ENCODE measurements around the gene TNFSF12.
"Not testable (repeated sequence)": the region's sequence is repeated elsewhere in the genome, so short reads cannot be mapped to it uniquely, and the experiment has no call there.

TNFSF12 gene

DNA sequence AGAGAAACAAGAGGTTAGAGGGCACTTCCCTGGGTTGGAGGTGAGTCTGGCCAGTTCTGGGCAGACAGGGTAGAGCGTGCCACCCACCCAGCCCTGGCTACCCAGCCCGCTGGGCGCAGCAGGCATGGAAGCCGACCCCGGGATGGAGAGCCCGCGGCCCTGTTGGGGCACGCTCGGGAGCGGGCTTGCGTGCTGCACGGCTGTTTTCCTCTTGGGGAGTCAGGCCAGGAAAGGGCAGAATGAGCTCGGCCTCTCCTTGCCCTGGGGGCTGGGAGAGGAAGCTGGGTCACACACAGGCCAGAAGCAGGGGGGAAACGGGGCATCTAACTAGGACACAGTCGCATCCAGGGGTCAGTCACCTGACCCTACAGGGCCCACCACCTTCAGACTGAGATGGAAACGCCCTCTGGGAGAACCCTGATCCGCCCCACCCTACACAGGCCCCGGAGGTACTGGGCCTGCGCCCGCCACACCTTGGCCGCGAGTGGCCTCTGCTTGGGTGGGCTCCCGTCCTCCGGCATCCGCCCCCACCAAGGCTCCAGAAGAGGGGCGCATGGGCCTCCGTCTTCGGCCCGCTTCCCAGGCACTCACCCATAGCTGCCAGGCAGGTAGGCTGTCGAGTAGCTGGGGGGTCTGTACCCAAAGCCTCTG is 39.8 kb downstream of the TNFSF12 start:
- no peak for DNase-seq

DNA sequence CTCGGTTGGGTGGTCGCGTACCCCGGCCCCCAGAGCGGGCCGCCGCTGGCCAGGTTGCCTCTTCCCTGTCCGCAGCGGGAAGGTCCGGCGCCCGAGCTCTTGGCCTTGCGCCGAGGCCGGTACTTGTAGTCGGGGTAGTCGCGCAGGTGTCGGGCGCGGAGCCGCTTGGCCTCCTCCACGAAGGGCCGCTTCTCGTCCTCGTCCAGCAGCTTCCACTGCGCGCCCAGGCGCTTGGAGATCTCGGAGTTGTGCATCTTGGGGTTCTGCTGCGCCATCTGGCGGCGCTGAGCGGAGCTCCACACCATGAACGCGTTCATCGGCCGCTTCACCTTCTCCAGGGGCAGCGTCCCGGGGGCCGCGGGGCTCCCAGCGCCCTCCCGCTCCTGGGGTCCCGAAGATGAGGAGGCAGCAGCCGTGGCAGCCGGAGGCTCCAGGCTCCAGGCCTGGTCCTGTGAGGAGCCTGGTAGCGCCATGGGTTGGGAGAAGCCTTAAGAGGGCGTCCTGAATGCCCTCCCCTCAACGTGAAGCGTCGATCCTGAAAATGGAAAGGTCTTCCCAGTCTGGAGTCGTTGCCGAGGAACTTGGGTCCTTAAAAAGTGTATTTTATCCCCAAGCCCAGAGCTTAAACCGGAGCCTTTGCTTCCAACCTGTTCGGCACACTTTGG is 40.5 kb downstream of the TNFSF12 start:
- DNase-seq = peak; percentile 82

DNA sequence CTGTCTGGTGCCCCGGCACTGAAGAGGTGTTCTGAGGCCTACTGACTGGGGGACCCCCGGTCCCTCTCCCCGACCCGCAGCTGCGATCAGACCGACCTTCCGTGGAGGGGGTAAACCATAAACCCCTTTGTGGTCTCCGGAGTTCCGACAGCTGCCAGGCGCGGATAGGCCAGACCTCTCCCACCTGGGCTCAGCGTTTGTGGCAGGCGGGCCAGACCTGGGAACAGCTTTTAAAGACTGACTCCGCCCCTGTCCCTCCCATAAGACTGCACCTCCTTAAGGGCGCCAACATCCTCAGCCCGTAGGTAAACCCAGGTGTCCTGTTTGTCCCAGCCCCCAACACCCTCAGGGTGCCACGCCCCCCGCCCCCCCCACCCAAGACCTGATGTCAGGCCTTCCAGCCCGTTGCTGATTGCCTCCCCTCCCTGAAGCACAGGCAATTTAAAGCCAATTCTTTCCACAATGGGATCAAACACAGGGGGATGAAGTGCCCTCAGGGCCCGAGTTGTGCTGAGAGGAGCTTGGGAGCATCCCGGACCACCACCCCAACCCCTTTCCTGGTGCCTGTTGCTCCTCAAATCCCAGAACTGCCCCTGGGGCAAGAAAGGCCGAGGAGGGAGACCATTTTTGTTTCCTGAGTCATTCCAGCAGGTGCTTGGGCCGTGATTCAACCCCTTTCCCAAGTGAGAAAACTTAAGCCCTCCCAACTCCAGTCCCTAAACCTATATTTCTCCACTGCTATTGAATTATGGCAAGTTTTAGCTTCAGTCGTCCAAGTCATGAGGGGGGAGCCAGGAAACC is 41.2 kb downstream of the TNFSF12 start, which contains the start of gene SOX15:
Gene SOX15 (minus strand): TSS at position 204 of the 801 bp plus-strand sequence. CDS start 418 bp downstream, outside the sequence.
- no peak for DNase-seq

DNA sequence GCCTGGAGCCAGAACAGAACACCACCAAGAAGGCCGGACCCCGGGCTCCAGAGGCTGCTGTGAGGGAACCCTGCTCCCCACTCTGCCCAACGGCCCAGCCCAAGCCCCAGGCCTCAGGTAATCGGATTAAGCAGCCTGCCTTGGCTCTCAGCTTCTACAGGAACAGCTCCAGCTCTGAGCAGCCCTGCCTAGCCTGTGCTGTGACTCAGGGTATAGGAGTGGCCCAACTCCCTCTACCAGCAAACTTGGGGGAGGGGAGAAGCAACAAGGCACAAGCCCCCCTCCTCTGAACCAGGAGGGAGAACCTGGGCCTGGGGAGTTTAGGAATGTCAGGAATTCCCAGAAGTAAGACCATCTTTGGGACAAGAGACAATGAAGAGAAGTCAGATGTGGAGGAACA is 41.9 kb downstream of the TNFSF12 start:
- DNase-seq = peak; percentile 55

DNA sequence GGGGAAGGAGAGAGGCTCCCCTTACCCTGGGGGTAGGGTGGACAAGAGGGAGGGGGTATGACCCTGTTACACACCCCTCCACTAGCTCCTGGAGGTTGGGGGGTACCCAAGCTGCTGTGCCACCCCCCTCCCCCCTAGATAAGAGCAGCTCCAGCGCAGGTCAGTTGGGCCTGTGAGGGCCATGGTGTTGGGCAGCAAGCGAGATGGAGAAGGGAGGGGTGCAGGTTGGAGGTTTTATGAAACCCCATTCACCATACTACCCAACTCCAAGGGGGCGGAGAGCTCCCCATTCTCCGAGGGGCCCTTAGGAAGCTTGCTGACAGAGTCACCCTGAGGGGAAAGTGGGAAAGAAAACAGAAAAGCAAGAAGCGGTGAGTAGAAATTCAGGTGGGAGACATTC is 42.7 kb downstream of the TNFSF12 start:
- DNase-seq = no peak

DNA sequence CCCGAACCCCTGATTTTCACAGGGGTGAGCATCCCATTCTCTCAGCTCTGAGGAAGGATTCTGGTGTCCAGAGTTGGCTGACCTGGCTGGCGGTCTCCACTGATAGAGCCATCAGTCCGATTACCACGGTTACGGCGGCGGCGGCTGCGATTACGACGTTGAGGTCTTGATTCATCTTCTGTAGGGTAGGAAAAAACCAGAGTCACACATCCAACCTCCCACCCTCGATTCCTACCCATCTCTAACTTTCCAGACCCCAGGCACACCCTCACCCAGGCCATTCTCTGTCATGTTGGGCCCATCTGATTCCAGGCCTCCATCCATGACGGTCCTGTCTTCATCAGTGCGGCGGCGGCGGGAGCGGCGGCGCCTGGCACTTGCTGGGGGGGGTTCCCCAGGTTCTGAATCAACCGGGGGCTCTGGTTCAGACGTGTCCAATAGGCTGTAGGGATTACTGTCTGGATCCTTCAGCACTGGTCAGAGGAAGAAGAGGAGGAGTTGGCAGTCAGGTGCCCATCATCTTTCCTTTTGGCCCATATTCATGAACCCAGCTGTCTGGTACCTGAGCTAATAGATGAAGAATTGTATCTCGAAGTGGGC is 43.7 kb downstream of the TNFSF12 start:
- DNase-seq = no peak

DNA sequence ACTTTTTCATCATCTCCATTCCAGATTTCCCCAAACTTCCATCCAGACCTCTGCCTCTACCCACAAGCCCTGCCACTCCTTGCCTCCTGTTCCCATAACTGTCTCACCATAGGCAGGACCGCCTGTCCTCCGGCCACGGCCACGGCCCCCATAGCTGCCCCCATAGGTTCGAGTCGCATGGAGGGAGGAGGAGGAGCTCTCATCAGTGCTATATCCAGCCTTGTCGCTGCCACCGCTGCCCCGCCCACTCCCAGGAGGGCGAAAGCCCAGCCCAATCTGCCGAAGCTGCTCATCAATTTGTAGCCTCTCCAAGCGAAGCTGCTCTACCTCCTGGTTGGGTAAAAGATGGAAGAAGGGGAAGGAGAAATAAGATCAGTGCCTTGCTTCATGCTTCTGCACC is 44.4 kb downstream of the TNFSF12 start:
- no peak for DNase-seq

DNA sequence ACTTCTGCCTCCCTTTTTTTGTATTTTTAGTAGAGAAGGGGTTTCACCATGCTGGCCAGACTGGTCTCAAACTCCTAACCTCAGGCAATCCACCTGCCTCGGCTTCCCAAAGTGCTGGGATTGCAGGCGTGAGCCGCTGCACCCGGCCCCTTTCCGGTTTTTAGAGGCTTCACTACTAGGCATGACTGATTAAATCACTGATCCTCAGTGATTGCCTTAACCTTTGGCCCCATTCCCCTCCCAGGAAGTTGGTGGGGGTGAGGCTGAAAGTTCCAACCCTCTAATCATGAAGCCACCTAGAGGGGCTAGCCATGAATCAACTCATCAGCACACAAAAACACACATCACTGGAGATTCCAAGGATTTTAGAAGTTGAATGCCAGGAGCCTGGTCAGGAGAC is 48.7 kb downstream of the TNFSF12 start:
- DNase-seq = not testable (repeated sequence)

DNA sequence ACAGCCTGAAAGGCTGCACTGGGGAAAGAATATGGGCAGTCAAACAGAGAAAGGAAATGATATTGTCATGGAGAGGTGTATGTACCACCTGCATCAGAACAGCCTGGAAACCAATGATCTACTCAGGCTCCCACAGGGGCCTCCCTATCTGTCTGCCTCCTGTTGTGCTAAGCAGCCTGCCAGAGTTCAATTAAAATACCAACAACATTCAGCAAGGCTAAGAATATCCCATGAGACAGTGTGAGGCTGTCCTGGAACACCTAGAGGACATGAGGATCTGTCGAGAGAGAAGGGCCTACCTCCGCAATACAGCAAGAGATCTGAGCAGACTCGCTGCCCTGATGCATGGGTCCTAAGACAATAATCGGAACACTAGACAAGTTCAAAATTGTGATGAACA is 57.4 kb downstream of the TNFSF12 start:
- DNase-seq = no peak
